ENCODE measurements around the gene YY1. TPM values are rescaled to one million over a fixed set of nuclear protein-coding genes. Genes with fewer than 3 reads are reported as not detected.

YY1 gene
- total and polyA plus RNA-seq, 2 of the 4 experiments (the other 2 are of a cell fraction) = 21.7 to 29.9 TPM

DNA sequence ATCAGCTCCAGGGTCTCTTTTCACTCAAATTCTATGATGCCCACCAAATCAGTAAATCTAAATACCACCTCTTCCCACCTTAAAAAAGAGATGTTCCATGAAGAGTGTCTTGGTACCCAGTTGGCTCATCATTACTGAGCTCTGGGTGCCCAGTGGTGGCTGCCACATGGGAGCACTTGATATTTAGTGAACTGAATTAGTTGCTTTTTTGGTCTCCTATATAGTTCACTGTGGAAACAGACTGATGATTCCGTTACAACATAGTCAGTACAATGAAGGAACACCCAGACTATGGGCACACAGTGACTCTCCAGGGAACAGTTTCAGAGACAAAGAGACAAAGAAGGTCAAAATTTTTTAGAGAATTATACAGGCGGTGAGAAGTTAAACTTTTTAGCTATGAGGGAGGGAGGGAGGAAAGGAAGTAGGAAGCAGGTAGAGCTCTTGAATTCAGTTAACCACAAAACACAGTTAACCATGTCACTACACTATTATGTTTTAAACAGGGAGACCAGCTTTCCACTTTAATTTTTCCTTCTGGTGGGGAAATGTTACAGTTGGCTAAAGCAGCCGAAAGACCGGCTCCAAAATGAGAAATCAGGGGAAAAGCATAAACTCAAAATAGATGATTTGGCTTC, 14.6 kb upstream of the YY1 start:
- H2AK5ac ChIP-seq (ENCODE audit: low read depth, low read length) = no peak overlapping the region
- H3K36me3 ChIP-seq (ENCODE audit: control insufficient read depth, insufficient read depth, low read length) = peaks cover under 1% of the 10 kb centered on the region; the same call in 1 of the 2 replicates
- H3K14ac ChIP-seq (replicated peaks; ENCODE audit: low read depth, low read length) = no peak overlapping the region
- no peak overlapping the region for H4K8ac ChIP-seq (ENCODE audit: low read depth in 2 of 2, low read length in 2 of 2)
- H3K4me1 ChIP-seq (ENCODE audit: control insufficient read depth, insufficient read depth, low read length) = peaks cover 18% of the 10 kb centered on the region
- WGBS, 2 experiments (ENCODE audit: extremely low coverage in 2 of 2, insufficient read length in 1 of 2) = 90% methylated on average over 2 of the region's 4 CpGs; no CpG with 5 or more reads in 1 of the 2 experiments
- in situ Hi-C loops (cut with MboI; ENCODE audit: low sequenced_read_pairs) (no loop called here), dilution Hi-C loops (cut with HindIII; ENCODE audit: low sequenced_read_pairs, unreplicated experiment) (no loop called here), intact Hi-C loops (cut with micrococcal nuclease) (no loop called here)
- H4K5ac ChIP-seq (ENCODE audit: low read depth, low read length) = no peak overlapping the region
- H3K27me3 ChIP-seq (ENCODE audit: control insufficient read depth, insufficient read depth, low read length) = no peaks in the 10 kb centered on the region
- BruUV-seq (replicated peaks) = no TSS peak
- no peak overlapping the region for H3K23ac ChIP-seq (ENCODE audit: low read depth, low read length)
- H3K9me3 ChIP-seq (ENCODE audit: control insufficient read depth, insufficient read depth, low read length) = no peaks in the 10 kb centered on the region
- H3K27ac ChIP-seq (ENCODE audit: insufficient read depth, low read length) = no peak overlapping the region
- H2BK5ac ChIP-seq (ENCODE audit: low read depth, low read length, poor library complexity, severe bottlenecking) = no peak overlapping the region
- H2AK9ac ChIP-seq (replicated peaks; ENCODE audit: low read depth, low read length, poor library complexity) = no peak overlapping the region
- no peak overlapping the region for H2BK120ac ChIP-seq (ENCODE audit: low read depth, low read length)
- peaks cover 3% of the 10 kb centered on the region; the same call in 1 of the 2 replicates for H4K20me1 ChIP-seq (ENCODE audit: insufficient read depth, low read length)
- H3K4me3 ChIP-seq (ENCODE audit: insufficient read depth, low read depth, low read length) = no peak overlapping the region
- CTCF ChIA-PET = no interaction called here
- TF ChIP-seq SMC3 (IDR thresholded peaks at IDR 0.05; ENCODE audit: low read depth, low read length) (no peak), CHD1 (IDR thresholded peaks at IDR 0.05; ENCODE audit: low read depth, low read length) (no peak), MAFK (IDR thresholded peaks at IDR 0.05; ENCODE audit: low read depth, low read length) (no peak), POLR2A (IDR thresholded peaks at IDR 0.05; ENCODE audit: low read depth, low read length) (no peak), BHLHE40 (IDR thresholded peaks at IDR 0.05; ENCODE audit: low read depth, low read length) (no peak), NFE2L2 (IDR thresholded peaks at IDR 0.05; ENCODE audit: low read depth, low read length) (no peak), RAD21 (IDR thresholded peaks at IDR 0.05; ENCODE audit: low read length) (no peak), CEBPB (IDR thresholded peaks at IDR 0.05; ENCODE audit: low read depth, low read length) (no peak), RCOR1 (IDR thresholded peaks at IDR 0.05; ENCODE audit: insufficient replicate concordance, low read length) (no peak), RFX5 (IDR thresholded peaks at IDR 0.05; ENCODE audit: low read depth, low read length) (no peak), FOS (IDR thresholded peaks at IDR 0.05; ENCODE audit: low read depth, low read length) (no peak)
- TF ChIP-seq, protein P1, sequence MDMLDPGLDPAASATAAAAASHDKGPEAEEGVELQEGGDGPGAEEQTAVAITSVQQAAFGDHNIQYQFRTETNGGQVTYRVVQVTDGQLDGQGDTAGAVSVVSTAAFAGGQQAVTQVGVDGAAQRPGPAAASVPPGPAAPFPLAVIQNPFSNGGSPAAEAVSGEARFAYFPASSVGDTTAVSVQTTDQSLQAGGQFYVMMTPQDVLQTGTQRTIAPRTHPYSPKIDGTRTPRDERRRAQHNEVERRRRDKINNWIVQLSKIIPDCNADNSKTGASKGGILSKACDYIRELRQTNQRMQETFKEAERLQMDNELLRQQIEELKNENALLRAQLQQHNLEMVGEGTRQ (IDR thresholded peaks at IDR 0.05; ENCODE audit: low read depth, low read length) = no peak
- TF ChIP-seq, protein P2, sequence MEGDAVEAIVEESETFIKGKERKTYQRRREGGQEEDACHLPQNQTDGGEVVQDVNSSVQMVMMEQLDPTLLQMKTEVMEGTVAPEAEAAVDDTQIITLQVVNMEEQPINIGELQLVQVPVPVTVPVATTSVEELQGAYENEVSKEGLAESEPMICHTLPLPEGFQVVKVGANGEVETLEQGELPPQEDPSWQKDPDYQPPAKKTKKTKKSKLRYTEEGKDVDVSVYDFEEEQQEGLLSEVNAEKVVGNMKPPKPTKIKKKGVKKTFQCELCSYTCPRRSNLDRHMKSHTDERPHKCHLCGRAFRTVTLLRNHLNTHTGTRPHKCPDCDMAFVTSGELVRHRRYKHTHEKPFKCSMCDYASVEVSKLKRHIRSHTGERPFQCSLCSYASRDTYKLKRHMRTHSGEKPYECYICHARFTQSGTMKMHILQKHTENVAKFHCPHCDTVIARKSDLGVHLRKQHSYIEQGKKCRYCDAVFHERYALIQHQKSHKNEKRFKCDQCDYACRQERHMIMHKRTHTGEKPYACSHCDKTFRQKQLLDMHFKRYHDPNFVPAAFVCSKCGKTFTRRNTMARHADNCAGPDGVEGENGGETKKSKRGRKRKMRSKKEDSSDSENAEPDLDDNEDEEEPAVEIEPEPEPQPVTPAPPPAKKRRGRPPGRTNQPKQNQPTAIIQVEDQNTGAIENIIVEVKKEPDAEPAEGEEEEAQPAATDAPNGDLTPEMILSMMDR (conservative IDR thresholded peaks at IDR 0.05; ENCODE audit: low read depth, low read length) = no peak
- TF ChIP-seq, protein P3, sequence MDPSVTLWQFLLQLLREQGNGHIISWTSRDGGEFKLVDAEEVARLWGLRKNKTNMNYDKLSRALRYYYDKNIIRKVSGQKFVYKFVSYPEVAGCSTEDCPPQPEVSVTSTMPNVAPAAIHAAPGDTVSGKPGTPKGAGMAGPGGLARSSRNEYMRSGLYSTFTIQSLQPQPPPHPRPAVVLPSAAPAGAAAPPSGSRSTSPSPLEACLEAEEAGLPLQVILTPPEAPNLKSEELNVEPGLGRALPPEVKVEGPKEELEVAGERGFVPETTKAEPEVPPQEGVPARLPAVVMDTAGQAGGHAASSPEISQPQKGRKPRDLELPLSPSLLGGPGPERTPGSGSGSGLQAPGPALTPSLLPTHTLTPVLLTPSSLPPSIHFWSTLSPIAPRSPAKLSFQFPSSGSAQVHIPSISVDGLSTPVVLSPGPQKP (IDR thresholded peaks at IDR 0.05; ENCODE audit: borderline replicate concordance, low read depth, low read length) = no peak
- no peak overlapping the region for H3K4ac ChIP-seq (ENCODE audit: low read depth, low read length)
- DNase-seq = no peak
- H3K9me1 ChIP-seq (ENCODE audit: insufficient read depth, low read length) = peaks cover 9% of the 10 kb centered on the region
- no peak overlapping the region for H2BK20ac ChIP-seq (ENCODE audit: low read depth, low read length)
- no peak overlapping the region for H3K4me2 ChIP-seq (ENCODE audit: low read depth, low read length)
- ATAC-seq (ENCODE audit: low read depth) = no peak
- no peak overlapping the region for H4K91ac ChIP-seq (ENCODE audit: insufficient read depth, low read depth, low read length)
- H3K9ac ChIP-seq (ENCODE audit: low read depth, low read length) = no peak overlapping the region
- POLR2A ChIA-PET (ENCODE audit: unreplicated experiment) = no interaction called here
- no peak overlapping the region for H3K56ac ChIP-seq (ENCODE audit: extremely low read depth, insufficient read depth, low read length)
- H2AFZ ChIP-seq (replicated peaks; ENCODE audit: low read length, poor library complexity) = no peak overlapping the region
- H3K79me1 ChIP-seq (ENCODE audit: low read depth in 1 of 2, low read length in 2 of 2) = peaks cover 23 to 71% of the 10 kb centered on the region in 2 experiments
- no peak overlapping the region for H2BK15ac ChIP-seq (ENCODE audit: low read depth, low read length)
- H3K18ac ChIP-seq (ENCODE audit: low read depth, low read length) = no peak overlapping the region
